SK-N-SH (cell line): ENCODE data around the gene MAN1B1. TPM values are rescaled to one million over a fixed set of nuclear protein-coding genes. Genes with fewer than 3 reads are reported as not detected.

ENCODE experiments used
- CTCF ChIA-PET: fragments of 300-600, 350-600 bp; formaldehyde crosslinking; extraction: SDS; loops from one replicate; lab custom pipeline; 2021; lab: Yijun Ruan, JAX
- POLR2A ChIA-PET: fragments of 350-600 bp; sonication (Branson Sonifier 250); formaldehyde crosslinking; extraction: SDS; loops from one replicate; lab custom pipeline; 2020; ENCODE audit warnings: antibody characterized with exemption, inconsistent platforms; lab: Yijun Ruan, JAX
- DNase-seq: peaks from one replicate; pipeline ENCODE4 v3.0.0; 2012
- H2AFZ ChIP-seq: fragments of 200-600 bp; sonication (generic); 2 replicates; pipeline ENCODE4 v1.8.1; 2016; ENCODE audit warnings: antibody characterized with exemption, mild to moderate bottlenecking, low read depth
- H3F3A ChIP-seq: fragments of 200-600 bp; sonication (generic); replicated peaks from 2 replicates; pipeline ENCODE3; 2016; ENCODE audit warnings: antibody characterized with exemption, mild to moderate bottlenecking; ENCODE audit not compliant: insufficient read depth
- H3K27ac ChIP-seq, 2 experiments: fragments of 200-500 bp in 1 of 2; fragments of 200-600 bp in 1 of 2; sonication (Bioruptor generic) in 1 of 2; sonication (generic), shearing (Covaris generic) in 1 of 2; 2 replicates each; pipeline versions ENCODE4 v1.5.1 to v1.6.1; 2014 to 2016; ENCODE audit warnings: low read depth in 2 of 2, inconsistent platforms in 1 of 2, low read length in 1 of 2, mild to moderate bottlenecking in 1 of 2, mixed read lengths in 1 of 2
- H3K27me3 ChIP-seq: fragments of 200-600 bp; sonication (generic), shearing (Covaris generic); 2 replicates; pipeline ENCODE4 v1.6.1; 2016; ENCODE audit warnings: mixed run types; ENCODE audit not compliant: insufficient read depth
- H3K36me3 ChIP-seq, 2 experiments: fragments of 200-500 bp in 1 of 2; fragments of 200-600 bp in 1 of 2; sonication (Bioruptor generic) in 1 of 2; sonication (generic) in 1 of 2; replicated peaks in 1 of 2; 2 replicates each; pipeline versions ENCODE3 to v1.5.1; 2014 to 2016; ENCODE audit warnings: low read length in 1 of 2, mild to moderate bottlenecking in 1 of 2; ENCODE audit not compliant: insufficient read depth in 2 of 2, control insufficient read depth in 1 of 2
- H3K4me1 ChIP-seq, 2 experiments: fragments of 200-500 bp in 1 of 2; fragments of 200-600 bp in 1 of 2; sonication (Bioruptor generic) in 1 of 2; sonication (generic), shearing (Covaris generic) in 1 of 2; 2 replicates each; pipeline versions ENCODE4 v1.5.1 to v1.6.1; 2014 to 2016; ENCODE audit warnings: low read depth in 1 of 2, low read length in 1 of 2, mixed run types in 1 of 2; ENCODE audit not compliant: insufficient read depth in 2 of 2, control insufficient read depth in 1 of 2
- H3K4me2 ChIP-seq: fragments of 200-600 bp; sonication (generic), shearing (Covaris generic); 2 replicates; pipeline ENCODE4 v1.6.1; 2017; ENCODE audit warnings: mixed run types
- H3K4me3 ChIP-seq, 2 experiments: fragments of 200-500 bp in 1 of 2; fragments of 200-600 bp in 1 of 2; sonication (Bioruptor generic) in 1 of 2; sonication (generic), shearing (Covaris generic) in 1 of 2; 2 replicates each; pipeline versions ENCODE4 v1.5.1 to v1.8.1; 2014 to 2016; ENCODE audit warnings: low read depth in 2 of 2, inconsistent platforms in 1 of 2, low read length in 1 of 2, mild to moderate bottlenecking in 1 of 2, mixed read lengths in 1 of 2, moderate library complexity in 1 of 2
- H3K79me2 ChIP-seq: fragments of 200-600 bp; sonication (generic); 2 replicates; pipeline ENCODE4 v1.8.1; 2017; ENCODE audit warnings: mild to moderate bottlenecking; ENCODE audit not compliant: insufficient read depth
- H3K9ac ChIP-seq: fragments of 200-600 bp; sonication (generic); 2 replicates; pipeline ENCODE4 v1.6.1; 2017; ENCODE audit warnings: mixed run types
- H3K9me2 ChIP-seq: fragments of 200-600 bp; sonication (generic); 2 replicates; pipeline ENCODE4 v1.6.1; 2017; ENCODE audit warnings: mixed run types
- H3K9me3 ChIP-seq: fragments of 200-600 bp; sonication (generic); 2 replicates; pipeline ENCODE4 v1.6.1; 2017; ENCODE audit warnings: mixed run types, mild to moderate bottlenecking, moderate library complexity
- H4K20me1 ChIP-seq: fragments of 200-600 bp; sonication (generic); 2 replicates; pipeline ENCODE4 v1.6.1; 2017; ENCODE audit warnings: mild to moderate bottlenecking, mixed run types; ENCODE audit not compliant: insufficient read depth
- CHD2 ChIP-seq: fragments of 150-350 bp; IDR thresholded peaks from 2 replicates; pipeline ENCODE4 v1.6.1; 2018; ENCODE audit warnings: low read length; ENCODE audit not compliant: partially characterized antibody
- EP300 ChIP-seq, 2 experiments: IDR thresholded peaks; 2 replicates each; pipeline versions ENCODE4 v1.4.0 to v1.6.1; 2012; ENCODE audit warnings: borderline replicate concordance in 1 of 2, low read depth in 1 of 2, low read length in 1 of 2
- EZH2phosphoT487 ChIP-seq: fragments of 200-600 bp; sonication (generic); IDR thresholded peaks from 2 replicates; pipeline ENCODE4 v1.6.1; 2017; ENCODE audit warnings: low read depth, mixed run types, mild to moderate bottlenecking, antibody characterized with exemption, moderate library complexity, borderline replicate concordance
- FOXJ3 ChIP-seq: sonication (generic); formaldehyde crosslinking; IDR thresholded peaks from 2 replicates; pipeline ENCODE4 v1.5.1; 2020; ENCODE audit warnings: mild to moderate bottlenecking, missing genetic modification reagents
- GABPA ChIP-seq: IDR thresholded peaks from 2 replicates; pipeline ENCODE4 v1.4.0; 2012; ENCODE audit warnings: low read depth, mild to moderate bottlenecking
- MEF2A ChIP-seq: IDR thresholded peaks from 2 replicates; pipeline ENCODE4 v1.4.0; 2012; ENCODE audit warnings: low read depth, borderline replicate concordance
- POLR2AphosphoS5 ChIP-seq: IDR thresholded peaks from 2 replicates; pipeline ENCODE4 v1.6.1; 2012; ENCODE audit warnings: low read depth, low read length
- RCOR1 ChIP-seq: fragments of 150-350 bp; IDR thresholded peaks from 2 replicates; pipeline ENCODE4 v1.6.1; 2017; ENCODE audit warnings: antibody characterized with exemption, low read length
- USF2 ChIP-seq: fragments of 150-350 bp; IDR thresholded peaks from 2 replicates; pipeline ENCODE4 v1.6.1; 2017; ENCODE audit warnings: antibody characterized with exemption, low read length, low read depth, borderline replicate concordance
- WGBS: methylation state at CpG from one replicate; pipeline ENCODE4 v1.1.6; 2017; ENCODE audit warnings: low lambda C conversion rate; 5-methylcytosine and 5-hydroxymethylcytosine counted together
- polyA plus RNA-seq, 3 experiments: library from polyadenylated mRNA; depleted of rRNA; stranded (reverse); fragments of >200 nt; gene quantifications; 2 replicates each; pipeline ENCODE4 v1.2.3, GENCODE V29; 2012
- TF ChIP-seq, protein P1 (sequence below): IDR thresholded peaks from 2 replicates; pipeline ENCODE4 v1.4.0; 2012; ENCODE audit warnings: low read depth, borderline replicate concordance
- TF ChIP-seq, protein P2 (sequence below): IDR thresholded peaks from 2 replicates; pipeline ENCODE4 v1.4.0; 2012; ENCODE audit warnings: low read depth, borderline replicate concordance

MAN1B1 gene
- polyA plus RNA-seq, 1 of the 3 experiments (the other 2 are of a cell fraction) = 57.8 TPM

DNA sequence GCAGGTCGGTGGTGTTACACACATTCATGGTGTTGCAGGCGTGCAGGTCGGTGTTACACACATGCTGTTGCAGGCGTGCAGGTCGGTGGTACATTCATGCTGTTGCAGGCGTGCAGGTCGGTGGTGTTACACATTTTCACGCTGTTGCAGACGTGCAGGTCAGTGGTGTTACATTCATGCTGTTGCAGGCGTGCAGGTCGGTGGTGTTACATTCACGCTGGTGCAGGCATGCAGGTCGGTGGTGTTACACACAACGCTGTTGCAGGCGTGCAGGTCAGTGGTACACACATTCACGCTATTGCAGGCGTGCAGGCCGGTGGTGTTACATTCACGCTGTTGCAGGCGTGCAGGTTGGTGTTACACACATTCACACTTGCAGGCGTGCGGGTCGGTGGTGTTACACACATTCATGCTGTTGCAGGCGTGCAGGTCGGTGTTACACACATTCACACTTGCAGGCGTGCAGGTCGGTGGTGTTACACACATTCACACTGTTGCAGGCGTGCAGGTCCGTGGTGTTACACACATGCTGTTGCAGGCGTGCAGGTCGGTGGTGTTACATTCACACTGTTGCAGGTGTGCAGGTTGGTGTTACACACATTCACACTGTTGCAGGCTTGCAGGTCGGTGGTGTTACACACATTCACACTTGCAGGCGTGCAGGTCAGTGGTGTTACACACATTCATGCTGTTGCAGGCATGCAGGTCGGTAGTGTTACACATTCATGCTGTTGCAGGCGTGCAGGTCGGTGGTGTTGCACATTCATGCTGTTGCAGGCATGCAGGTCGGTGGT lies 16.6 kb downstream of the MAN1B1 start:
- H3K4me3 ChIP-seq = no peak overlapping the region
- H3K27ac ChIP-seq = no peak overlapping the region
- ChIA-PET CTCF (interaction anchor here (1.0 to 1.5 kb wide), 3 partner anchors 8 to 259 kb away, joined by 3 read pairs; no protein-coding TSS in a partner anchor), POLR2A (no interaction called here)
- H3K36me3 ChIP-seq = peaks cover 38 to 68% of the 10 kb centered on the region in 2 experiments
- H3K9me3 ChIP-seq = no peaks in the 10 kb centered on the region
- WGBS = 91% methylated on average over 37 of the region's 37 CpGs
- no peaks in the 10 kb centered on the region for H3K4me1 ChIP-seq
- TF ChIP-seq FOXJ3 (CRISPR knock-in tag) (no peak), GABPA (no peak), USF2 (no peak), POLR2AphosphoS5 (no peak), MEF2A (no peak), CHD2 (no peak), EP300 (IDR thresholded peaks at IDR 0.05; ENCODE audit: borderline replicate concordance in 1 of 2, low read depth in 1 of 2, low read length in 1 of 2) (no peak), EZH2phosphoT487 (no peak), RCOR1 (no peak)
- TF ChIP-seq, protein P1, sequence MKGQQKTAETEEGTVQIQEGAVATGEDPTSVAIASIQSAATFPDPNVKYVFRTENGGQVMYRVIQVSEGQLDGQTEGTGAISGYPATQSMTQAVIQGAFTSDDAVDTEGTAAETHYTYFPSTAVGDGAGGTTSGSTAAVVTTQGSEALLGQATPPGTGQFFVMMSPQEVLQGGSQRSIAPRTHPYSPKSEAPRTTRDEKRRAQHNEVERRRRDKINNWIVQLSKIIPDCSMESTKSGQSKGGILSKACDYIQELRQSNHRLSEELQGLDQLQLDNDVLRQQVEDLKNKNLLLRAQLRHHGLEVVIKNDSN = no peak
- TF ChIP-seq, protein P2, sequence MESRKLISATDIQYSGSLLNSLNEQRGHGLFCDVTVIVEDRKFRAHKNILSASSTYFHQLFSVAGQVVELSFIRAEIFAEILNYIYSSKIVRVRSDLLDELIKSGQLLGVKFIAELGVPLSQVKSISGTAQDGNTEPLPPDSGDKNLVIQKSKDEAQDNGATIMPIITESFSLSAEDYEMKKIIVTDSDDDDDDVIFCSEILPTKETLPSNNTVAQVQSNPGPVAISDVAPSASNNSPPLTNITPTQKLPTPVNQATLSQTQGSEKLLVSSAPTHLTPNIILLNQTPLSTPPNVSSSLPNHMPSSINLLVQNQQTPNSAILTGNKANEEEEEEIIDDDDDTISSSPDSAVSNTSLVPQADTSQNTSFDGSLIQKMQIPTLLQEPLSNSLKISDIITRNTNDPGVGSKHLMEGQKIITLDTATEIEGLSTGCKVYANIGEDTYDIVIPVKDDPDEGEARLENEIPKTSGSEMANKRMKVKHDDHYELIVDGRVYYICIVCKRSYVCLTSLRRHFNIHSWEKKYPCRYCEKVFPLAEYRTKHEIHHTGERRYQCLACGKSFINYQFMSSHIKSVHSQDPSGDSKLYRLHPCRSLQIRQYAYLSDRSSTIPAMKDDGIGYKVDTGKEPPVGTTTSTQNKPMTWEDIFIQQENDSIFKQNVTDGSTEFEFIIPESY = no peak
- DNase-seq = no peak
- H4K20me1 ChIP-seq = no peaks in the 10 kb centered on the region
- H3K79me2 ChIP-seq = no peaks in the 10 kb centered on the region
- no peak overlapping the region for H3K9ac ChIP-seq
- no peak overlapping the region for H2AFZ ChIP-seq
- no peaks in the 10 kb centered on the region for H3K27me3 ChIP-seq
- H3K9me2 ChIP-seq = no peaks in the 10 kb centered on the region
- H3F3A ChIP-seq = peaks cover 11% of the 10 kb centered on the region
- no peak overlapping the region for H3K4me2 ChIP-seq
